Naive thymus-derived CD4-positive, alpha-beta T cell (primary cell): ENCODE measurements around the gene CBY2. TPM values are rescaled to one million over a fixed set of nuclear protein-coding genes. Genes with fewer than 3 reads are reported as not detected.
"Not testable (repeated sequence)": the region's sequence is repeated elsewhere in the genome, so short reads cannot be mapped to it uniquely, and the experiment has no call there.

ENCODE experiments used
- ATAC-seq: fragments of 150-1000 bp; cut with Tn5 transposase; 2 replicates; pipeline ENCODE4 v1.10.0; 2021; ENCODE audit warnings: mild to moderate bottlenecking, moderate library complexity
- CTCF ChIA-PET: fragments of 350-600 bp; sonication (Branson Sonifier 250); formaldehyde crosslinking; loops from one replicate; lab custom pipeline; 2021; ENCODE audit warnings: antibody characterized with exemption; lab: Charles Lee
- POLR2A ChIA-PET: fragments of 350-600 bp; sonication (Branson Sonifier 250); formaldehyde crosslinking; loops from one replicate; lab custom pipeline; 2021; ENCODE audit warnings: antibody characterized with exemption, inconsistent platforms; lab: Charles Lee
- DNase-seq, 9 donors: peaks; one replicate each; pipeline versions ENCODE4 v3.0.0 to v3.0.0-alpha.2; 2020 to 2022; ENCODE audit warnings: mixed read lengths in 1 of 9
- H3K27ac ChIP-seq: one replicate; pipeline ENCODE4 v1.7.0; 2013; ENCODE audit warnings: mild to moderate bottlenecking, low read depth, low read length, moderate library complexity
- H3K27me3 ChIP-seq, 2 donors: one replicate each; pipeline ENCODE4 v1.7.0; 2013; ENCODE audit warnings: low read length in 2 of 2, mild to moderate bottlenecking in 2 of 2, moderate library complexity in 2 of 2; ENCODE audit not compliant: control insufficient read depth in 2 of 2, insufficient read depth in 2 of 2
- H3K36me3 ChIP-seq, 3 experiments: 1 replicate in 2 of 3; 2 replicates in 1 of 3; pipeline ENCODE4 v1.7.0; 2013; ENCODE audit warnings: low read length in 3 of 3, mild to moderate bottlenecking in 3 of 3, moderate library complexity in 1 of 3; ENCODE audit not compliant: insufficient read depth in 3 of 3, control insufficient read depth in 2 of 3
- H3K4me1 ChIP-seq, 2 donors: one replicate each; pipeline ENCODE4 v1.7.0; 2013; ENCODE audit warnings: low read length in 2 of 2, mild to moderate bottlenecking in 2 of 2, moderate library complexity in 1 of 2; ENCODE audit not compliant: control insufficient read depth in 2 of 2, insufficient read depth in 2 of 2
- H3K4me3 ChIP-seq: 2 replicates; pipeline ENCODE4 v1.7.0; 2013; ENCODE audit warnings: mild to moderate bottlenecking, low read length
- H3K9me3 ChIP-seq, 3 experiments: 1 replicate in 2 of 3; 2 replicates in 1 of 3; pipeline ENCODE4 v1.7.0; 2013; ENCODE audit warnings: low read length in 3 of 3; ENCODE audit not compliant: control insufficient read depth in 2 of 3
- H3K27ac Mint-ChIP-seq, 9 donors: one replicate each; pipeline ENCODE4 v1.8.0; 2020 to 2022; ENCODE audit warnings: mixed read lengths in 9 of 9, mild to moderate bottlenecking in 8 of 9, moderate library complexity in 5 of 9, inconsistent platforms in 2 of 9
- H3K27me3 Mint-ChIP-seq, 5 donors: one replicate each; pipeline ENCODE4 v1.8.0; 2021 to 2022; ENCODE audit warnings: mixed read lengths in 5 of 5, mild to moderate bottlenecking in 1 of 5
- H3K36me3 Mint-ChIP-seq, 5 donors: one replicate each; pipeline ENCODE4 v1.8.0; 2020 to 2022; ENCODE audit warnings: mixed read lengths in 5 of 5, mild to moderate bottlenecking in 3 of 5, inconsistent platforms in 1 of 5
- H3K4me1 Mint-ChIP-seq, 7 donors: one replicate each; pipeline ENCODE4 v1.8.0; 2020 to 2022; ENCODE audit warnings: mixed read lengths in 7 of 7, mild to moderate bottlenecking in 3 of 7, inconsistent platforms in 1 of 7
- H3K4me3 Mint-ChIP-seq, 10 donors: one replicate each; pipeline ENCODE4 v1.8.0; 2020 to 2022; ENCODE audit warnings: mild to moderate bottlenecking in 10 of 10, mixed read lengths in 10 of 10, moderate library complexity in 6 of 10, inconsistent platforms in 2 of 10
- H3K9me3 Mint-ChIP-seq, 11 donors: one replicate each; pipeline ENCODE4 v1.8.0; 2020 to 2022; ENCODE audit warnings: mixed read lengths in 11 of 11, mild to moderate bottlenecking in 4 of 11, inconsistent platforms in 1 of 11, moderate library complexity in 1 of 11
- intact Hi-C, 2 donors: fragments of 100-400 bp; cut with micrococcal nuclease; formaldehyde crosslinking; loops; one replicate each; pipeline ENCODE4 v1.15.1; 2023
- polyA plus RNA-seq, 2 donors: library from polyadenylated mRNA; unstranded; fragments of 300-500 nt; fragmentation: Illumina TruSeq; gene quantifications; one replicate each; pipeline ENCODE4 v1.2.3, GENCODE V29; 2021
- total RNA-seq, 6 experiments: library from RNA in 5 of 6; stranded (reverse) in 5 of 6; gene quantifications; 1 replicate in 5 of 6; 2 replicates in 1 of 6; pipeline ENCODE4 v1.2.3 and lab custom pipeline; 2021 to 2026

Gene CBY2
- total and polyA plus RNA-seq, 7 experiments from 2014 or later: 0.40 TPM; not detected in 6

GRCh38 chr13:45662903-45663302 lies 39.2 kb upstream of the CBY2 start:
- ATAC-seq, H3K9me3 Mint-ChIP-seq, DNase-seq, H3K36me3 ChIP-seq, H3K27ac ChIP-seq, H3K27ac Mint-ChIP-seq, H3K36me3 Mint-ChIP-seq, H3K4me3 ChIP-seq, H3K4me1 ChIP-seq, H3K4me1 Mint-ChIP-seq, CTCF ChIA-PET, intact Hi-C loops, H3K27me3 ChIP-seq, H3K27me3 Mint-ChIP-seq, H3K9me3 ChIP-seq, H3K4me3 Mint-ChIP-seq: not testable (repeated sequence)
- POLR2A ChIA-PET: interaction anchor here (1.0 kb wide), 1 partner anchor 8 kb away, joined by 5 read pairs; no protein-coding TSS in a partner anchor

GRCh38 chr13:45669626-45670025 lies 32.5 kb upstream of the CBY2 start:
- H3K36me3 ChIP-seq, intact Hi-C loops: not testable (repeated sequence)

GRCh38 chr13:45670189-45670885 lies 31.8 kb upstream of the CBY2 start:
- ChIA-PET POLR2A (interaction anchor here (0.6 to 1.1 kb wide), 2 partner anchors 8 to 194 kb away, joined by 3 to 5 read pairs; no protein-coding TSS in a partner anchor), CTCF (interaction anchor here (0.9 kb wide), 1 partner anchor 14 kb away, joined by 3 read pairs; no protein-coding TSS in a partner anchor)
- peak overlapping the region in 6 of 10 donors; percentile 22 to 53 (median 48) for H3K4me3 Mint-ChIP-seq
- peaks cover 0 to 4% (median 0%) of the 10 kb centered on the region in 5 donors for H3K36me3 Mint-ChIP-seq
- peaks cover 0 to 12% (median 2%) of the 10 kb centered on the region in 11 donors for H3K9me3 Mint-ChIP-seq
- Histone ChIP-seq H3K27ac (no peak overlapping the region), H3K4me3 (no peak overlapping the region), H3K9me3 (no peaks in the 10 kb centered on the region), H3K36me3 (no peaks in the 10 kb centered on the region), H3K4me1 (no peaks in the 10 kb centered on the region), H3K27me3 (no peaks in the 10 kb centered on the region)
- H3K27ac Mint-ChIP-seq: peak overlapping the region in 6 of 9 donors; percentile 19 to 77 (median 43)
- peaks cover 0 to 5% (median 0%) of the 10 kb centered on the region in 5 donors for H3K27me3 Mint-ChIP-seq
- ATAC-seq (no peak), DNase-seq (no peak)
- H3K4me1 Mint-ChIP-seq: peaks cover 0 to 13% (median 9%) of the 10 kb centered on the region in 7 donors
- intact Hi-C loops: no loop called here

More at GRCh38 chr13:45669626-45670025, 32.5 kb upstream of the CBY2 start:
- H3K4me1 ChIP-seq, H3K36me3 Mint-ChIP-seq, ATAC-seq, H3K4me3 ChIP-seq, H3K27ac ChIP-seq, POLR2A ChIA-PET, CTCF ChIA-PET, H3K9me3 ChIP-seq, H3K27me3 ChIP-seq, H3K27me3 Mint-ChIP-seq: not testable (repeated sequence)
- H3K4me1 Mint-ChIP-seq: peaks cover 0 to 13% (median 9%) of the 10 kb centered on the region in 7 donors
- H3K27ac Mint-ChIP-seq: peak overlapping the region in 4 of 9 donors; percentile 35 to 77 (median 62)
- peaks cover 0 to 12% (median 2%) of the 10 kb centered on the region in 11 donors for H3K9me3 Mint-ChIP-seq
- peak overlapping the region in 7 of 10 donors; percentile 22 to 53 (median 48) for H3K4me3 Mint-ChIP-seq
- DNase-seq: peak in 2 of 9 donors; percentile 2 to 13

GRCh38 chr13:45674908-45675307 lies 27.2 kb upstream of the CBY2 start:
- intact Hi-C loops: no loop called here
- CTCF ChIA-PET: no interaction called here
- no peak overlapping the region for H3K27ac Mint-ChIP-seq

GRCh38 chr13:45678282-45678681 lies 23.8 kb upstream of the CBY2 start:
- ChIA-PET POLR2A (no interaction called here), CTCF (no interaction called here)
- Histone ChIP-seq H3K9me3 (no peaks in the 10 kb centered on the region), H3K4me3 (no peak overlapping the region), H3K27me3 (no peaks in the 10 kb centered on the region), H3K36me3 (no peaks in the 10 kb centered on the region), H3K4me1 (no peaks in the 10 kb centered on the region), H3K27ac (no peak overlapping the region)
- Mint-ChIP-seq H3K27me3 (peaks cover 0 to 5% (median 0%) of the 10 kb centered on the region in 5 donors), H3K9me3 (no peaks in the 10 kb centered on the region), H3K4me3 (no peak overlapping the region), H3K36me3 (no peaks in the 10 kb centered on the region), H3K27ac (no peak overlapping the region), H3K4me1 (peaks cover 0 to 3% (median 0%) of the 10 kb centered on the region in 7 donors)
- intact Hi-C loops: no loop called here
- DNase-seq: no peak
- ATAC-seq: no peak

More at GRCh38 chr13:45674908-45675307, 27.2 kb upstream of the CBY2 start:
- peaks cover 0 to 4% (median 0%) of the 10 kb centered on the region in 11 donors for H3K9me3 Mint-ChIP-seq
- H3K36me3 ChIP-seq: no peaks in the 10 kb centered on the region
- no peaks in the 10 kb centered on the region for H3K36me3 Mint-ChIP-seq
- POLR2A ChIA-PET: no interaction called here
- H3K27ac ChIP-seq: no peak overlapping the region
- no peaks in the 10 kb centered on the region for H3K27me3 ChIP-seq
- no peak overlapping the region for H3K4me3 ChIP-seq
- no peaks in the 10 kb centered on the region for H3K9me3 ChIP-seq
- no peaks in the 10 kb centered on the region for H3K4me1 ChIP-seq
- ATAC-seq (no peak), DNase-seq (no peak)
- H3K4me1 Mint-ChIP-seq: peaks cover 0 to 7% (median 5%) of the 10 kb centered on the region in 7 donors
- peaks cover 0 to 8% (median 0%) of the 10 kb centered on the region in 5 donors for H3K27me3 Mint-ChIP-seq
- H3K4me3 Mint-ChIP-seq: no peak overlapping the region

GRCh38 chr13:45681113-45681512 lies 21.0 kb upstream of the CBY2 start:
- Mint-ChIP-seq H3K36me3 (no peaks in the 10 kb centered on the region), H3K4me3 (no peak overlapping the region), H3K9me3 (no peaks in the 10 kb centered on the region), H3K27me3 (peaks cover 0 to 5% (median 0%) of the 10 kb centered on the region in 5 donors), H3K4me1 (peaks cover 0 to 7% (median 2%) of the 10 kb centered on the region in 7 donors), H3K27ac (no peak overlapping the region)
- no peak overlapping the region for H3K27ac ChIP-seq
- ChIA-PET POLR2A (no interaction called here), CTCF (interaction anchor here (1.2 kb wide), 1 partner anchor 58 kb away, joined by 3 read pairs; no protein-coding TSS in a partner anchor)
- no peak overlapping the region for H3K4me3 ChIP-seq
- no peaks in the 10 kb centered on the region for H3K9me3 ChIP-seq
- intact Hi-C loops: no loop called here
- H3K4me1 ChIP-seq: no peaks in the 10 kb centered on the region
- no peaks in the 10 kb centered on the region for H3K36me3 ChIP-seq
- ATAC-seq (no peak), DNase-seq (no peak)
- no peaks in the 10 kb centered on the region for H3K27me3 ChIP-seq
